MM.1S (cell line): ENCODE data around the gene DCUN1D5.

Source experiments
- EZH2 ChIP-seq: fragments of 300-600 bp; sonication (generic); optimal IDR thresholded peaks from 2 replicates; pipeline ENCODE3; 2017; ENCODE audit warnings: low read depth, mild to moderate bottlenecking, antibody characterized with exemption, low read length, mixed read lengths
- TF ChIP-seq, protein P1 (sequence below): fragments of 300-600 bp; sonication (generic); IDR thresholded peaks from 2 replicates; pipeline ENCODE4 v1.5.1; 2016; ENCODE audit warnings: antibody characterized with exemption, low read length, mixed read lengths

DNA sequence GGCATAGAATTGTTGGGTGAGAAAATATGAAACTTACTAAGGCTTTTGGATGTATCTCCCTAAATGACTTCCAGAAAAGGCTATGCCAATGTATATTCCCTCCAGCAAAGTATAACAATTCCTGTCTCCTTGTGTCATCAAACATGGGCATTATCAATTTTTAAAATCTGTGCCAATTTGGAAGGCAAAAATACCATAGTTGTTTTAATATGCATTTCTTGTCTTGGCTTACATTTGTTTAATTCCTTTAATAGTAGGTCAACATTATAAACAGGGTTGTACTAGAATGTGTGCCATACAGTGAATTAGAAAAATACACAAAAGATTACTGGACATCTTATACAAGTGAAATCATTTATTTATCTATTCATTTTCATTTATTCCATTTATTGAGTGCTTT, 41.6 kb downstream of the DCUN1D5 start:
- TF ChIP-seq, protein P1, sequence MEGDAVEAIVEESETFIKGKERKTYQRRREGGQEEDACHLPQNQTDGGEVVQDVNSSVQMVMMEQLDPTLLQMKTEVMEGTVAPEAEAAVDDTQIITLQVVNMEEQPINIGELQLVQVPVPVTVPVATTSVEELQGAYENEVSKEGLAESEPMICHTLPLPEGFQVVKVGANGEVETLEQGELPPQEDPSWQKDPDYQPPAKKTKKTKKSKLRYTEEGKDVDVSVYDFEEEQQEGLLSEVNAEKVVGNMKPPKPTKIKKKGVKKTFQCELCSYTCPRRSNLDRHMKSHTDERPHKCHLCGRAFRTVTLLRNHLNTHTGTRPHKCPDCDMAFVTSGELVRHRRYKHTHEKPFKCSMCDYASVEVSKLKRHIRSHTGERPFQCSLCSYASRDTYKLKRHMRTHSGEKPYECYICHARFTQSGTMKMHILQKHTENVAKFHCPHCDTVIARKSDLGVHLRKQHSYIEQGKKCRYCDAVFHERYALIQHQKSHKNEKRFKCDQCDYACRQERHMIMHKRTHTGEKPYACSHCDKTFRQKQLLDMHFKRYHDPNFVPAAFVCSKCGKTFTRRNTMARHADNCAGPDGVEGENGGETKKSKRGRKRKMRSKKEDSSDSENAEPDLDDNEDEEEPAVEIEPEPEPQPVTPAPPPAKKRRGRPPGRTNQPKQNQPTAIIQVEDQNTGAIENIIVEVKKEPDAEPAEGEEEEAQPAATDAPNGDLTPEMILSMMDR = no peak
- TF ChIP-seq EZH2 = no peak
